GM19438 (cell line): ENCODE results near the gene KCNA1.

Source experiments
- ATAC-seq: cut with Tn5 transposase; IDR thresholded peaks from one replicate; pipeline ENCODE4 v1.9.1; 2021; ENCODE audit warnings: low read depth; ENCODE audit not compliant: unreplicated experiment

The KCNA1 gene

GRCh38 chr12:4910502-4911315 is 1.0 kb downstream of the KCNA1 start:
- ATAC-seq = no peak

GRCh38 chr12:4911316-4911994 is 1.8 kb downstream of the KCNA1 start:
- no peak for ATAC-seq

GRCh38 chr12:4914720-4915119 is 5.0 kb downstream of the KCNA1 start:
- ATAC-seq = no peak

- no peak for ATAC-seq
Measured at GRCh38 chr12:4915752-4916151, 6.0 kb downstream of the KCNA1 start.

- no peak for ATAC-seq
Measured at GRCh38 chr12:4918950-4919660, 9.4 kb downstream of the KCNA1 start.

- no peak for ATAC-seq
Measured at GRCh38 chr12:4932576-4932975, 22.9 kb downstream of the KCNA1 start.

GRCh38 chr12:4933411-4933810 is 23.7 kb downstream of the KCNA1 start:
- no peak for ATAC-seq

- ATAC-seq = no peak
Measured at GRCh38 chr12:4934407-4935035, 24.8 kb downstream of the KCNA1 start.

- ATAC-seq = no peak
Measured at GRCh38 chr12:4938900-4939299, 29.2 kb downstream of the KCNA1 start.

GRCh38 chr12:4939418-4940023 is 29.8 kb downstream of the KCNA1 start:
- no peak for ATAC-seq

GRCh38 chr12:4943067-4943937 is 33.6 kb downstream of the KCNA1 start:
- peak; percentile 95 for ATAC-seq

- peak; percentile 42 for ATAC-seq
Measured at GRCh38 chr12:4943938-4944284, 34.2 kb downstream of the KCNA1 start.

GRCh38 chr12:4947253-4947652 is 37.5 kb downstream of the KCNA1 start:
- ATAC-seq = no peak

GRCh38 chr12:4951083-4951482 is 41.4 kb downstream of the KCNA1 start:
- ATAC-seq = no peak

- ATAC-seq = no peak
Measured at GRCh38 chr12:4951601-4952000, 41.9 kb downstream of the KCNA1 start.

GRCh38 chr12:4954621-4955354 is 45.1 kb downstream of the KCNA1 start:
- no peak for ATAC-seq

- ATAC-seq = no peak
Measured at GRCh38 chr12:4956054-4956453, 46.3 kb downstream of the KCNA1 start.

- ATAC-seq = no peak
Measured at GRCh38 chr12:4956968-4957367, 47.3 kb downstream of the KCNA1 start.

- ATAC-seq = no peak
Measured at GRCh38 chr12:4957761-4958160, 48.1 kb downstream of the KCNA1 start.
